ENCODE measurements around the gene MYO1A.
"Not testable (repeated sequence)": the region's sequence is repeated elsewhere in the genome, so short reads cannot be mapped to it uniquely, and the experiment has no call there.

GRCh38 chr12:57018353-57018752 is 31.6 kb downstream of the MYO1A start:
- TF ChIP-seq EZH2 (optimal IDR thresholded peaks at IDR 0.05; ENCODE audit: low read depth, low read length); CTCF (IDR thresholded peaks at IDR 0.05; ENCODE audit: low read length): not testable (repeated sequence)

All from MM.1S (cell line).